SJSA1 (cell line): Measurements from ENCODE around the gene GNS. TPM values are rescaled to one million over a fixed set of nuclear protein-coding genes. Genes with fewer than 3 reads are reported as not detected.

Source experiments
- total RNA-seq: library from RNA; depleted of rRNA; stranded (reverse); fragments of >200 nt; shearing (Covaris generic); gene quantifications from 2 replicates; pipeline ENCODE4 v1.2.3, GENCODE V29; 2014; rRNA removed

Gene GNS
- total RNA-seq, 1 experiment from 2014 or later: 97.6 TPM

Other genes with a start within 250 kb of the GNS start
- 10.7 and 13.7 TPM in 2 replicates for gene RASSF3, start 148.9 kb downstream of the GNS start, total RNA-seq
- gene TBC1D30, start 65.2 kb upstream of the GNS start, total RNA-seq: 0.19 TPM in 1 of 2 replicates, not detected in the other